Stomach smooth muscle (tissue), 2 donors: ENCODE results near the gene IL25.
"Not testable (repeated sequence)": the region's sequence is repeated elsewhere in the genome, so short reads cannot be mapped to it uniquely, and the experiment has no call there.

ENCODE experiments used
- H3K27ac ChIP-seq: one replicate; pipeline ENCODE4 v1.7.0; 2013; ENCODE audit warnings: mild to moderate bottlenecking, low read length, inconsistent platforms
- H3K27me3 ChIP-seq, 2 donors: one replicate each; pipeline ENCODE4 v1.7.0; 2013; ENCODE audit warnings: low read length in 2 of 2; ENCODE audit not compliant: insufficient read depth in 2 of 2, control insufficient read depth in 1 of 2
- H3K36me3 ChIP-seq, 2 donors: one replicate each; pipeline ENCODE4 v1.7.0; 2013; ENCODE audit warnings: low read length in 2 of 2; ENCODE audit not compliant: control insufficient read depth in 2 of 2, insufficient read depth in 2 of 2
- H3K4me1 ChIP-seq: one replicate; pipeline ENCODE4 v1.7.0; 2013; ENCODE audit warnings: low read length; ENCODE audit not compliant: control insufficient read depth, insufficient read depth
- H3K4me3 ChIP-seq, 2 donors: one replicate each; pipeline ENCODE4 v1.7.0; 2013; ENCODE audit warnings: low read length in 2 of 2
- H3K9ac ChIP-seq, 2 donors: one replicate each; pipeline ENCODE4 v1.7.0; 2013; ENCODE audit warnings: low read length in 2 of 2, mild to moderate bottlenecking in 1 of 2
- H3K9me3 ChIP-seq, 2 donors: one replicate each; pipeline ENCODE4 v1.7.0; 2013; ENCODE audit warnings: low read length in 2 of 2; ENCODE audit not compliant: control insufficient read depth in 2 of 2
- donor health status: healthy.
- donor health status: Pancreatic carcinoma.

The IL25 gene

DNA sequence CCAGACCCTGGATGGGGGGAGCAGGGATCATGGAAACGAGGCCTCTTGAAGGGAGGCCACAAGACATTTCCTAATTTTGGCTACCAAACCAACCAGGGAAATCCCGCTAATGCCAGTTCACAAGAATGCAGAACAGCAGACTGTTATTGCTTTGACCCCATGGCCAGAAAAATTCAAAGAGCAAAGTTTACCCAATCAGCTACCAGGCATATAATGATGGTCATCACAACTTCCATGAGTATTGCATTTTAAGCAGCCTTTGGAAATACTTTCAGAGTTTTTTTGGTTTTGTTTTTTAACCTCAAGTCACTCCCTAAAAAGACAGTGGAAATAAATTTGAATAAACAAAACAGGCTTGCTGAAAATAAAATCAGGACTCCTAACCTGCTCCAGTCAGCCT lies at the start of gene IL25:
IL25 (plus strand) TSS at position 301 of the 400 bp plus-strand sequence.
- no peak within 1 kb of the TSS for H3K9ac ChIP-seq
- H3K27me3 ChIP-seq: peaks cover 0 to 2% of the 10 kb centered on the region in 2 donors
- no peaks in the 10 kb centered on the region for H3K36me3 ChIP-seq
- no peak within 1 kb of the TSS for H3K4me3 ChIP-seq
- H3K4me1 ChIP-seq: peaks cover 3% of the 10 kb centered on the region
- no peaks in the 10 kb centered on the region for H3K9me3 ChIP-seq
- H3K27ac ChIP-seq: no peak within 1 kb of the TSS

DNA sequence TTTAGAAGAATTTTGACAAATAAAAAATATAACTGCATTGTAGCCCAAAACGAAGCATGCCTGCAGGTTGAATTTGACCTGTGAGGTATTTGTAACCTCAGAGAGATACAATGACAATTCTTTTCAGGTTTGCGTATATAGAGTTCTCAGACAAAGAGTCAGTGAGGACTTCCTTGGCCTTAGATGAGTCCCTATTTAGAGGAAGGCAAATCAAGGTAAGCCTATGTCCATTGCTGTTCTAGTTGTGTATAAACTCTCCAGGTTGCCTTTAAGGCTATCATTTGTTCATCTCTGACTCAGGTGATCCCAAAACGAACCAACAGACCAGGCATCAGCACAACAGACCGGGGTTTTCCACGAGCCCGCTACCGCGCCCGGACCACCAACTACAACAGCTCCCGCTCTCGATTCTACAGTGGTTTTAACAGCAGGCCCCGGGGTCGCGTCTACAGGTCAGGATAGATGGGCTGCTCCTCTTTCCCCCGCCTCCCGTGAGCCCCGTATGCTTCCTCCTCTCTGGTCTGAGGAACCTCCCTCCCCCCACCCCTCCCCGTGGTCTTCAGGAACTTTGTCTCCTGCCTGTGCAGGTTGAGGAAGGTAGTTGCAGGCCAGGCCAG lies 48.7 kb upstream of the IL25 start:
- Histone ChIP-seq H3K36me3 (peaks cover 17 to 21% of the 10 kb centered on the region in 2 donors), H3K9ac (no peak overlapping the region), H3K9me3 (no peaks in the 10 kb centered on the region), H3K27me3 (no peaks in the 10 kb centered on the region), H3K4me1 (peaks cover 22% of the 10 kb centered on the region), H3K4me3 (no peak overlapping the region), H3K27ac (no peak overlapping the region)

DNA sequence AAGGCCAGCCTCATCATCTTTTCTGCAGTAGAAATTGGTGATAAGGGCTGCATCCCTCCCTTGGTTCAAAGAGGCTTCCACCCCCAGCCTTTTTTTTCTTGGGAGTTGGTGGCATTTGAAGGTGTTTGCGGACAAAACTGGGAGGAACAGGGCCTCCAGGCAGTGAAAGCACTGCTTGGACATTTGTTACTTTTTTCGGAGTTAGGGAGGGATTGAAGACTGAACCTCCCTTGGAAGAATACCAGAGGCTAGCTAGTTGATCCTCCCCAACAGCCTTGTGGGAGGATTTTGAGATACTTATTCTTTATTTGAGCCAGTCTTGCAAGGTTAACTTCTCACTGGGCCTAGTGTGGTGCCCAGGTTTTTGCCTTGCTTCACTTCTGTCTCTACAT lies 48.2 kb upstream of the IL25 start:
- Histone ChIP-seq H3K27ac (no peak overlapping the region), H3K4me3 (no peak overlapping the region)

DNA sequence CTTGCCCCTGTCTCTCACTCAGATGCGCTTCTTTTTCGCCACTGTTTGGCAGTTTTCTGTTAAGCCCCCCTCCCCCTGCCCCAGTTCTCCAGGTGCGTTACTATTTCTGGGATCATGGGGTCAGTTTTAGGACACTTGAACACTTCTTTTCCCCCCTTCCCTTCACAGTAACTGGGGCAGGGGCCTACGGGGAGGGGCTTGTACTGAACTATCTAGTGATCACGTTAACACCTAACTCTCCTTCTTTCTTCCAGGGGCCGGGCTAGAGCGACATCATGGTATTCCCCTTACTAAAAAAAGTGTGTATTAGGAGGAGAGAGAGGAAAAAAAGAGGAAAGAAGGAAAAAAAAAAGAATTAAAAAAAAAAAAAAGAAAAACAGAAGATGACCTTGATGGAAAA lies 47.6 kb upstream of the IL25 start:
- Histone ChIP-seq H3K4me3 (no peak overlapping the region), H3K9me3 (no peaks in the 10 kb centered on the region), H3K9ac (no peak overlapping the region), H3K36me3 (peaks cover 17 to 21% of the 10 kb centered on the region in 2 donors), H3K27me3 (no peaks in the 10 kb centered on the region), H3K27ac (no peak overlapping the region), H3K4me1 (peaks cover 20% of the 10 kb centered on the region)

More for the DNA sequence above, 48.2 kb upstream of the IL25 start:
- Histone ChIP-seq H3K27me3 (no peaks in the 10 kb centered on the region), H3K4me1 (peaks cover 22% of the 10 kb centered on the region), H3K9me3 (no peaks in the 10 kb centered on the region), H3K9ac (no peak overlapping the region), H3K36me3 (peaks cover 17 to 21% of the 10 kb centered on the region in 2 donors)

DNA sequence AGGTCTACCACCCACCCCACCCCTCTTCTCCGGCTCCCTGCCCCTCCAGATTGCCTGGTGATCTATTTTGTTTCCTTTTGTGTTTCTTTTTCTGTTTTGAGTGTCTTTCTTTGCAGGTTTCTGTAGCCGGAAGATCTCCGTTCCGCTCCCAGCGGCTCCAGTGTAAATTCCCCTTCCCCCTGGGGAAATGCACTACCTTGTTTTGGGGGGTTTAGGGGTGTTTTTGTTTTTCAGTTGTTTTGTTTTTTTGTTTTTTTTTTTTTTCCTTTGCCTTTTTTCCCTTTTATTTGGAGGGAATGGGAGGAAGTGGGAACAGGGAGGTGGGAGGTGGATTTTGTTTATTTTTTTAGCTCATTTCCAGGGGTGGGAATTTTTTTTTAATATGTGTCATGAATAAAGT lies 46.9 kb upstream of the IL25 start:
- H3K9ac ChIP-seq, H3K27me3 ChIP-seq, H3K27ac ChIP-seq, H3K4me3 ChIP-seq, H3K9me3 ChIP-seq: not testable (repeated sequence)
- H3K4me1 ChIP-seq: peaks cover 13% of the 10 kb centered on the region
- H3K36me3 ChIP-seq: peaks cover 17 to 21% of the 10 kb centered on the region in 2 donors

DNA sequence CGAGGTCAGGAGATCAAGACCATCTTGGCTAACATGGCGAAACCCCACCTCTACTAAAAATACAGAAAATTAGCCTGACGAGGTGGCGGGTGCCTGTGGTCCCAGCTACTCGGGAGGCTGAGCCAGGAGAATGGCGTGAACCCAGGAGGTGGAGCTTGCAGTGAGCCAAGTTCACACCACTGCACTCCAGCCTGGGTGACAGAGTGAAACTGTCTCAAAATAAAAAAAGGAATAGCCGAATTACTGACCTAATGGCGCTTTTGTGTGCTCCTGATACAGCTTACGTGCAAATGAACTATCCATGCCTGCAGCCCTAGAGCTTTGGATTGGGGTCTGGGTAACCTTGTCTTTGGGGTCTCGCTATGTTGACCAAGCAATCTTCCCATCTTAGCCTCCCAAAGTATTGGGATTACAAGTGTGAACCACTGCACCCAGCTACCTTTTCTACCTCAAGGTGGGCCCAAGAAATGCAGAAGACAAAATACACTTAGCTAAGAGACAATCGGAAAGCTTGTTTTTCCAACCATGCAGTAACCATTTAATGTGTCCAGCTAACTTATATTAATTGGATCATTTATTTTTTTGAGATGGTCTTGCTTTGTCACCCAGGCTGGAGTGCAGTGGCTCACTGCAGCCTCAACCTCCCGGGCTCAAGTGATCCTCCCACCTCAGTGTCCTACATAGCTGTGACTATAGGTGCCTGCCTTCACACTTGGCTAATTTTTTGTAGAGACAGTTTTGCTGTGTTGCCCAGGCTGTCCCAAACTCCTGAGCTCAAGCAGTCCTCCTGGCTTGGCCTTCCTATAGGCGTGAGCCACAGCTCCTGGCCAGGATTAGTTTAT lies 45.9 kb upstream of the IL25 start:
- no peaks in the 10 kb centered on the region for H3K9me3 ChIP-seq
- no peaks in the 10 kb centered on the region for H3K27me3 ChIP-seq
- H3K4me1 ChIP-seq: peaks cover 13% of the 10 kb centered on the region
- H3K9ac ChIP-seq: no peak overlapping the region
- no peak overlapping the region for H3K4me3 ChIP-seq
- peaks cover 17 to 21% of the 10 kb centered on the region in 2 donors for H3K36me3 ChIP-seq
- no peak overlapping the region for H3K27ac ChIP-seq

DNA sequence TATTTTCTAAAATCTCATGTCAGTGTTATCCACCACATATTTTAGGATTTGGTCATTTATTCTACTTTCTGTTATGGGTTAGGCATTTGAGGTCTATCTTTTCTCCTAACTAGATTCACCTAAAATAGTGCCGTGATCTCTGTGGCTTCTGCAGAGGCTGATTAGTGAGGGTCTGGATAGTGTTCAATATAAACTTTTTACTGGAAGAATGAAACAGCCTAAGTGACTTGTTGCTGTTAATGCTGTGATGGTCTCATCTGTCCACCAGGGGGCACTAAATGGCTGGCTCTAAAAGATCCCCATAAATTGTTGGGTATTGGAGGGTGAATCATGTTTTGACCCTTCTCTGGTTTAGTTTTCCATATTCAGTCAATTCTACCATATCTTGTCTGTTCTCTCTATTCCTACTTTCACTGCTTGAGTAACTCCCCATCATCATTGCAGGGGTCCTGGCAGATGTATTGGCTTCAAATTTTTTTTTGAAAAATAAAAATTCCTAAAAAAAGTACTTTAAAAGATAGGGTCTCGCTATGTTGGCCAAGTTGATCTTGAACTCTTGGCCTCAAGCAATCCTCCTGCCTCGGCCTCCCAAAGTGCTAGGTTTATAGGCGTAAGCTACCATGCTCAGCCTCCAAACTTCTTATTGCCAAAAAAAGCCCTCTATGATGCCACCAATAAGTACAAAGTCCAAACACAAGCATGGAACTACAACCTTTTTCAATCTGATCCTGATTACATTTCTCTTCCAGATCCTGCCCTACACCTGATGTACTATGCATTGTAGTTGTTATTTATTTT lies 44.5 kb upstream of the IL25 start:
- H3K9me3 ChIP-seq: no peaks in the 10 kb centered on the region
- H3K9ac ChIP-seq: no peak overlapping the region
- peaks cover 1% of the 10 kb centered on the region for H3K4me1 ChIP-seq
- H3K27ac ChIP-seq: no peak overlapping the region
- no peaks in the 10 kb centered on the region for H3K27me3 ChIP-seq
- H3K4me3 ChIP-seq: no peak overlapping the region
- H3K36me3 ChIP-seq: peaks cover 14 to 18% of the 10 kb centered on the region in 2 donors

DNA sequence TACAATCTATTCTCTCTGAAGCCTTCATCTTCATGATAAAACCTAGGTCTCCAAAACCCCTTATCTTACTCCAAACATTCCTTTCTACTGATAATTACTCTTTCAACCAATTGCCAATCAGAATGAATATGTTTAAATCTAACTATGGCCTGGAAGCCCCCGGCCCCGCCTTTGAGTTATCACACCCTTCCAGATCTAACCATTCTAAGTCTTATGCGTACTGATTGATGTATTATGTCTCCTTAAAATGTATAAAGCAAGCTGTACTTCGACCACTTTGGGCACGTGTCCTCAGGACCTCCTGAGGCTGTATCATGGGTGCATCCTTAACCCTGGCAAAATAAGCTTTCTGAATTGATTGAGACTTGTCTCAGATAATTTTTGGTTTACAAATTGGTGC lies 37.0 kb upstream of the IL25 start:
- Histone ChIP-seq H3K36me3 (no peaks in the 10 kb centered on the region), H3K9me3 (no peaks in the 10 kb centered on the region)

DNA sequence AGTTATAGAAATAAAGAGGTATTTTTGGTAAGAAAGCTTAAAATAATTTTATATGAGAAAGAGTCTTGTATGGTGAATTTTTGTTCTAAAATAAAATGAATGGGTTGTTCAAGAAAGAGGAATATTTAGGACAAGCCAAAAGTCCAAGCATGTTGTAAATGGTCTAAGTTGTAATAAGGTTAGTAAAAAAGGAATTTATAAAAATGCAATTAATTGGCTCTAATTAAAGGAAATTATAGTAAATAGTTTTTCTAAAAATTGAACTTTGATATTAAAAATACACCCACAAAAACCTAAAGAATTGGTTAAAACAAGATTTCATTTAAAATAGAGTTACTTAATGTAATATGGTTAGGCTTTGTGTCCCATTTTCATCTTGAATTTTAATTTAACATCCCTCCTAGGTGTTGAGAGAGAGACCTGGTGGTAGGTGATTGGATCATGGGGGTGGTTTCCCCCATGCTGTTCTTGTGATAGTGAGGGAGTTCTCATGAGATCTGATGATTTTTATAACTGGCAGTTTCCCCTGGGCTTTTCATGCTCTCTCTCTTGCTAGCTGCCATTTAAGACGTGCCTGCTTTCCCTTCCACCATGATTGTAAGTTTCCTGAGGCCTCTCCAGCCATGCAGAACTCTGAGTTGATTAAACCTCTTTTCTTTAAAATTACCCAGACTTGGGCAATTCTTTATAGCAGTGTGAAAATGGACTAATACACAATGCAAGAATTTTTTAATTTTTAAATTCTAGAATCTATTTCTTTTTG lies 32.9 kb upstream of the IL25 start:
- Histone ChIP-seq H3K9ac (no peak overlapping the region), H3K4me1 (no peaks in the 10 kb centered on the region), H3K36me3 (no peaks in the 10 kb centered on the region), H3K4me3 (no peak overlapping the region), H3K27ac (no peak overlapping the region), H3K27me3 (no peaks in the 10 kb centered on the region), H3K9me3 (no peaks in the 10 kb centered on the region)

More for the DNA sequence above, 37.0 kb upstream of the IL25 start:
- H3K4me1 ChIP-seq: no peaks in the 10 kb centered on the region
- H3K4me3 ChIP-seq: no peak overlapping the region
- no peak overlapping the region for H3K9ac ChIP-seq
- H3K27me3 ChIP-seq: no peaks in the 10 kb centered on the region
- H3K27ac ChIP-seq: no peak overlapping the region

DNA sequence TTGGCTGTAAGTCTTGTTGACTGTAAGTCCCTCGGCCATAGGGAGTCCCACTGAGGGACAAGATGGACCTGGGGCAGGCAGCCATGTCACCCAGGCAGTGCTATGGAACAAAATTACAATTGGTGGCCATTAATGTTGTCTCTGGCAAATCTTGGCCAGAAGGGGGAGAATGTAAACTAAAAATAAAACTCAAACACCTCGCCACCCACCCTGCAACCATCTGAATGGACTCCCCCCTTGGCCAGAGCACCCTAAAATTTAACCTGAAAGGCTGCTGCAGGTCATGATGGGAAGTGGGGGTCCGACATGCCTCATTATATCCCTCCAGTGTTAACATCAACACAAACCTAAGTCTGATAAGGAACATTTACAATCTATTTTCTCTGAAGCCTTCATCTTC lies 28.1 kb upstream of the IL25 start:
- no peak overlapping the region for H3K4me3 ChIP-seq
- no peaks in the 10 kb centered on the region for H3K9me3 ChIP-seq
- H3K36me3 ChIP-seq: peaks cover 0 to 2% of the 10 kb centered on the region in 2 donors
- H3K9ac ChIP-seq: no peak overlapping the region
- H3K4me1 ChIP-seq: no peaks in the 10 kb centered on the region
- H3K27me3 ChIP-seq: no peaks in the 10 kb centered on the region
- H3K27ac ChIP-seq: no peak overlapping the region
